GM18861 (cell line): ENCODE results near the gene GPR42.
"Not testable (repeated sequence)": the region's sequence is repeated elsewhere in the genome, so short reads cannot be mapped to it uniquely, and the experiment has no call there.

ENCODE experiments used
- ATAC-seq: cut with Tn5 transposase; IDR thresholded peaks from one replicate; pipeline ENCODE4 v1.9.1; 2021; ENCODE audit not compliant: unreplicated experiment

The GPR42 gene

DNA sequence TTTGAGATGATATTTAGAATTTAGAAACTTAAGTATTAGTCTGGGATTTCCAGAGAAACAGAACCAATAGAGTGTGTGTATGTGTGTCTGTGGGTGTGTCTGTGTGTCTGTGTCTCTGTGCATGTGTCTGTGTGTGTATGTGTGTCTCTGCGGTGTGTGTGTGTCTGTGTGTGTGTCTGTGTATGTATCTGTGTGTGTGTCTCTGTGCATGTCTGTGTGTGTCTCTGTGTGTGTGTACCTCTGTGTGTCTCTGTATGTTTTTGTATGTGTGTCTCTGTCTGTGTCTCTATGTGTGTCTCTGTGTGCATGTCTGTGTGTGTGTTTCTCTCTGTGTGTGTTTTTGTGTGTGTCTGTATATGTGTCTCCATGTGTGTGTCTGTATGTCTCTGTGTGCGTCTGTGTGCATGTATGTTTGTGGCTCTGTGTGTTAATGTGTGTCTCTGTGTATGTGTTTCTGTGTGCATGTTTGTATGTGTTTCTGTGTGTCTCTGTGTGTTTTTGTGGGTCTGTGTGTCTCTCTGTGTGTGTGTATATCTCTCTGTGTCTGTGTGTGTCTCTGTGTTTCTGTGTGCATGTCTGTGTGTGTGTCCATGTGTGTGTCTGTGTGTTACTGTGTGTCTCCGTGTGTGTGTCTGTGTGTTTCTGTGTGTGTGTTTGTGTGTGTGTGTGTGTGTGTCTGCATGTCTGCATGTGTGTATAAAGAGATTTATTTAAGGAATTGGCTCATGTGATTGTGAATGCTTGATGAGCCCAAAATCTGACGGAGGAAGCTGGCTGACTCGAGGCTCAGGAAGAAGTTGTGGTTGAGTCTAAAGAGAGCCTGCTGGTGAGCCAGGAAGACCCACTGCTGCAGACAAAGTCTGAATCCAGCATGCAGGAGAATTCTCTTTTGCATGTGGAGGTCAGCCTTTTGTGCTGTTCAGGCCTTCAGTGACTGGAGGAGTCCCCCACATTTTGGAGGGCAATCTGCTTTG, 22.2 kb downstream of the GPR42 start:
- no peak for ATAC-seq

DNA sequence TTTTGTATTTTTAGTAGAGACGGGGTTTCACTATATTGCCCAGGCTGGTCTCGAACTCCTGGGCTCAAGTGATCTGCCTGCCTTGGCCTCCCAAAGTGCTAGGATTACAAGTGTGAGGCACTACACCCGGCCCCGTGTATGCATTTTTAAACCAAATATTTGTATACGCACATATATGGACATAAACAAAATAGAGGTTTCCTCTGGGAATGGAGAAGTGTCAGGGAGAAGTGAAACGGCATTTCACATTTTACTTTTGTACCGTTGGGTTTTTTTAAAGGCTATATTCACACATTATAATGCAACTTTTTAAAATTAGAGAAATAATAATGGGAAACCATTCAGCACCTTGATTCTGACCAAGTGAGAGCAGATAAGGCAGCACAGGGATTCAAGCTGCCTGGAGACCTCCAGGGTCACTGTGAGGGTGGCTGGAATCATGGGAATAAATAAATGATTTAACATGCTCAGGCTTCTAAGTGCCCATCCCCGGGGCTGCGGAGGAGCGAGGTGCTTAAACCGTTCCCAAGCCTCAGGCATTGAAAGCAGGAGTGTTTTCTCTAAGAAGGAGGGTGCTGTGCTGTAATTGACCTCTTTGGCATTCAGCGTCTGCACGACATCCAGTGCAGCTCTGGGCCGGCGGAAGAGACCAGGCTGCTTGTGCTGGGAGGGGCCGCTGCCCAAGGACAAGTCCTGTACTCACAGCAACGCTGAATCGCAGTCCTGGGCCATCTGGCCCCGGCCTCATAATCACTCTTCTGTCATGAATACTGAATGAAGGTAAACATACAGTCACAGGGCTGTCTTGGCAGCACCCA, 24.7 kb downstream of the GPR42 start:
- no peak for ATAC-seq

DNA sequence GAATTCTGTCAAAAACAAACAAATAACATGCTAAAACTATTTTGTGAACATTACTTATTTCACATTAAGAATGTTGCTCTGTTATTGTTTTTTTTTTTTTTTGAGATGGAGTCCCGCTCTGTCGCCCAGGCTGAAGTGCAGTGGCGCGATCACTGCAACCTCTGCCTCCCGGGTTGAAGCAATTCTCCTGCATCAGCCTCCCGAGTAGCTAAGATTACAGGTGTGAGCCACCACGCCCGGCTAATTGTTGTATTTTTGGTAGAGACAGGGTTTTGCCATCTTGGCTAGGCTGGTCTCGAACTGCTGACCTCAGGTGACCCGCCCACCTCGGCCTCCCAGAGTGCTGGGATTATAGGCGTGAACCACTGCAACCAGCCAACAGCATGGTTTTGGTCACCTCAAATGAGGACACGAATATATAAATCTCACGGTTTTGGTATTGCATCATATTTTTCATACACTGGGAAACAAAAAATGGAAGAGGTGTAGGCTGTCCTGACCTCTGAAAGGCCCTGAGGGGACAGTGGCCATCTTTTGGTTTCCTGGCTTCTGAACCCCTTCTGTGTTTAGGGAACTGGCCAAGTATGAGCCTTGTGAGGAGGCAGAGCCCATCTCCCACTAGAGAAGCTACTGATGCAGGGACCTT, 25.5 kb downstream of the GPR42 start:
- no peak for ATAC-seq

DNA sequence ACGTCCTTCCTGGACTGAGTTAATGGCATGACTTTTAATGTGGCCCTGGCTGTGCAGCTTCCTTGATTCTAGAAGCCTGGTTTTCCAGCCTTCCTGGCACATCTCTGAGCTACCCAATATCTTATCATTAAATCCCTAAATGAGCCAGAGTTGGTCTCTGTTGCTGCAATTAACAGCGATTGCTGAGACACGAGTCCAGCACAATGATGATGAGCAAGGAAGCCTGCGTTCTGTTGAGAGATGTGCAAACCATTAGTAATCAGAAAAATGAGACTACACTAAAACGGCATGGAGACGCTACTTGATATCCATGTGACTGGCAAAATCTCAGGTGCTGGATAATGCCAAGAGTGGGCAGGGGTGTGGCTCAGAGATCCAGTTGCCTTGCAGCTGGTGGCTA, 26.2 kb downstream of the GPR42 start:
- no peak for ATAC-seq

DNA sequence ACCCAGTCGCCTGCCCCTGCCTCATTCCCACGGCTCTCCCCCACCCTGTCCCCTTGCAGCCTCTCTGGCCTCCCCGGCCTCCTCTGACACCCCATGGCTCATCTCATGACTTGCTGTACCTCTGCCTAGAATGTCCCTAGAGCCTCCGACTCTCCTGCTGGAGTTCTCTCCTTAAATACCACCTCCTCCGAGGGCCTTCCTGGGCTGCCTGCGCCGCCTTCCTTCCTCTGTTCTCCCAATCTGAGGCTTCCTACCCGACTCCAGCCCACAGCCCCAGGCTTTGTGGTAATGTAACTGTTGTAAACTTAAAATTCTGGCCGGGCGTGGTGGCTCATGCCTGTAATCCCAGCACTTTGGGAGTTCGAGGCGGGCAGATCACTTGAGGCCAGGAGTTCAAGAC, 27.7 kb downstream of the GPR42 start:
- ATAC-seq = no peak

DNA sequence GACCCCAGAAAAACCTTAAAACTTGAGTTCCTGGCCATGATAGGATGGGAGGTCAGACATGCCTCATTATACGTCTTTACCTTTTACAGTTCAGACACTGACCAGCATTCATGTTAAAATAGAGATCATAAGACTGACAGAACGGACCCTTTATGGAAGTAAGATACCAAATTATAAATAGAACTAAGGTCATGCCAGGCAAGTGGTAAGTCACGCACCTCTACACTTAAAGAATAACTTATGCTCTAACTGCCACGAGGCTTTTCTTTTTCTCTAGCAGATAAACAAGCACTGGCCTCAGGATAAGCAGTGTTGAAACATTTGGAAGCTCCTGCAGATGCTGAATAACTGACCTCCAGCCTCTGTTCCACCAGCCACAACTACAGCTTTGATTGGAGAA, 28.4 kb downstream of the GPR42 start:
- ATAC-seq = no peak

DNA sequence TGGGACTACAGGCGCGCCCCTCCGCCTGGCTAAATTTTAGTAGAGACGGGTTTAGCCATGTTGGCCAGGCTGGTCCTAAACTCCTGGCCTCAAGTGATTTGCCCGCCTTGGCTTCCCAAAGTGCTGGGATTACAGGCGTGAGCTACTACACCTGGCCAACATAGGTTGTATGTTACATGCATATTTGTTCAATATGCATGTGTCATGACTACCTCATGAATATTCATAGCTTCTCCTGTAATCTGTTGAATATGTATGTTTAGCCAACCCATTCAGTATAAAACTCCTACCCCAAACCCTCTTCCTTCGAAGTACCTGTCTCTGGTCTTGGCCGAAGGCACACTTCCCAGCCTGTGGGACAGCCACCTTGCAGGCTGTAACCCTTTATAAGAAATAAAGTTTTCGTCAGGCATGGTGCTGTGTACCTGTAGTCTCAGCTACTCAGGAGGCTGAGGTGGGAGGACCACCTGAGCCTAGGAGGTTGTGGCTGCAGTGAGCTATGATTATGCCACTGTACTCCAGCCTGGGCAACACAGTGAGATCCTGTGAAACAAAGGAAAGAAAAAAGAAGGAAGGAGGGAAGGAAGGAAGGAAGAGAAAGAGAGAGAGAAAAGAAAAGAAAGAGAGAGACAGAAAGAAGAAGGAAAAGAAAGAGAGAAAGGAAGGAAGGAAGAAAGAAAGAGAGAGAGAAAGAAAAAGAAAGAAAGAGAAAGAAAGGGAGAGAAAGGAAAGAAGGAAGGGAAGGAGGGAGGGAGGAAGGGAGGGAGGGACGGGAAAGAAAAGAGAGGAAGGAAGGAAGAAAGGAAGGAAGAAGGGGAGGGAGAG, 29.3 kb downstream of the GPR42 start:
- no peak for ATAC-seq

DNA sequence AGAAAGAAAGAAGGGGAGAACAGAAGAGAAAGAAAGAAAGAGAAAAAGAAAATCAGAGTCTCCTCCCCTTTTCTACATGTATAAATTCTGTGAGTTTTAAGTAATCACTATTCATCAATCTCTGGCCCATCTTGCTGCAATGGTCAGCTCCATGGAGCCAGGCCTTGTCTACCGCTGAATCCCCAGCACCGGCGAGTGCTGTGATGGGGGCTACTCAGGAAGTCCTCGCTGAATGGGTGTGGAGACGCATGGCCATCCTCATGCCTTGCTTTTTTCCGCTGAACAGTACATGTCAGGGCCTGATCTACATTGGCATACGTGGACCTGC, 29.9 kb downstream of the GPR42 start:
- no peak for ATAC-seq

DNA sequence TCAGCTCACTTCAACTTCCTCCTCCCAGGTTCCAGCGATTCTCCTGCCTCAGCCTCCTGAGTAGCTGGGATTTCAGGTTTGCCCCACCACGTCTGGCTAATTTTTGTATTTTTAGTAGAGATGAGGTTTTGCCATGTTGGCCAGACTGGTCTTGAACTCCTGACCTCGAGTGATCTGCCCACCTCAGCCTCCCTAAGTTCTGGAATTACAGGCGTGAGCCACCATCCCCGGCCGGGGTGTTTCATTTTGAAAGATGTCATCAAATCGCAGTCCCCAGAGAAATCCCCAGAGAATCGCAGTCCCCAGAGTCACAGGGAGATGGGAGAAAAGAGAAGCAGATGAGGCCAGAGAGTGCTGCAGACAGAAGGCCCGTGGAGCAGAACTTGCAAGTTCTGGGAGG, 30.5 kb downstream of the GPR42 start:
- not testable (repeated sequence) for ATAC-seq

DNA sequence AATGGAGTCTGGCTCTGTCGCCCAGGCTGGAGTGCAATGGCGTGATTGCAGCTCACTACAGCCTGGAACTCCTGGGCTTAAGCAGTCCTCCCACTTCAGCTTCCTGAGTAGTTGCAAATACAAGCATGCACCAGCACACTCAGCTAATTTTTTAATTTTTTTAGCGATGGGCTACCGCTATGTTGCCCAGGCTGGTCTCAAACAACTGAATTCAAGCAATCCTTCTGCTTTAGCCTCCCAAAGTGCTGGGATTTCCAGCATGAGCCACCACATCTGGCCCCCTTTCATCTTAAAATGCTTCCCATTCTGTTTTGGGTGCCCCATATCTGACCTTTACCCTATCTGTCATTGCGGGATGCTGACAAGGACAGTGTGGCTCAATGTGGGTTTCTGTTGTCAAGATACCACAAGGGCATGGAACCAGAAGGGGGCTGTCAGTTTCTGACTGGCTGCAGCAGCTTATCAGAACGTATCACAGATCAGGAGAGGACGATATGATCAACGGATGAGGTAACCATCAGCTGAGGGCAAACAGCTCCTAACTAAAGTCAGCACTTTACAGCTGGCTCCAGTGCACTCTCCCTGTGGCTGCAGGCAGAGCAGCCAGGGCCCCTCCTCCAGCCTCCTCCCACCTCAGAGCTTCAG, 32.4 kb downstream of the GPR42 start:
- no peak for ATAC-seq

DNA sequence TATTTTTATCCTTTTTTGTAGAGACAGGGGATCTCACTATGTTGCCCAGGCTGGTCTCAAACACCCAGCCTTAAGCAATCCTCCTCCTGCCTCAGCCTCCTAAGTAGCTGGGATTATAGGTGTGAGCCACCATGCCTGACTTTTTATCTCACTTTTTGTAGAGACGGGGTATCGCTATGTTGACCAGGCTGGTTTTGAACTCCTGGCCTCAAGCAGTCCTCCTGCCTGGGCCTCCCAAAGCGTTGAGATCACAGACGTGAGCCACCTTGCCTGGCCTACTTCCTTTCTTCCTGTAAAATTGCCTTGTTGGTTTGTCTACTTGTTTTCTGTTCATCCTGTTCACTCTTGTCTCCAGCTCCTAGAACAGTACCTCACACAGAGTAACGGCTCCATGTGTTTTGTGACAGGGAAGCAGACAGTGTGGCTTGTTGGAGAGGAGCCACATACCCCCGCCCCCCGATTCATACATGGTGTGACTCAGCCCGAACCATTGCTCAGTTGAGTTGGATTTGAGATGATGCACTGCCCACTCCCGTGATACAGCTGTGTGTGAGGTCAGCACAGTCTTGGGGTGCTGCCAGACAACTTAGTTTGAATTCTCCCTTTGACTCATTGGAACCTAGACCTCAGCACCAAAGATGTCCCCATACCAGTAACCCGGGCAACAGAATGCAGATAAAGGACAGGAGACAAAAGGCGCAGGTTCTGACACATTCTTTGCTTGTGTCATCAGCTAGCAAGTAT, 34.2 kb downstream of the GPR42 start:
- ATAC-seq = peak; percentile 68

DNA sequence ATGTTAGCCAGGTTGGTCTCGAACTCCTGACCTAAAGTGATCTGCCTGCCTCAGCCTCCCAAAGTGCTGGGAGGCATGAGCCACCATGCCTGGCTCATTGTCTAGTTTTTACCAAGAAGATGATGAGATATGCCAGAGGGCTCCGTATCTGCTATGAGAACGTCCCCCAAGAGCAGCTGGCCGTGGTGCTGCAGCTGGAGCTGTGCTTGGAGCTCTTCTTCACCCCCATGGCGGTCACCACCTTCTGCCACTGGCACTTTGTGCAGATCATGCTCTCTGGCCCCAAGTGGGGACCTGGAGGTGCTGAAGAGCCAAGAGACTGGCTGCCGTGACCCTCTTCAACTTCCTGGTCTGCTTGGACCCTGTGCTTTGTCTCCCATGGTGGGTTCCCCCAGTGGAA, 36.8 kb downstream of the GPR42 start:
- ATAC-seq = no peak

DNA sequence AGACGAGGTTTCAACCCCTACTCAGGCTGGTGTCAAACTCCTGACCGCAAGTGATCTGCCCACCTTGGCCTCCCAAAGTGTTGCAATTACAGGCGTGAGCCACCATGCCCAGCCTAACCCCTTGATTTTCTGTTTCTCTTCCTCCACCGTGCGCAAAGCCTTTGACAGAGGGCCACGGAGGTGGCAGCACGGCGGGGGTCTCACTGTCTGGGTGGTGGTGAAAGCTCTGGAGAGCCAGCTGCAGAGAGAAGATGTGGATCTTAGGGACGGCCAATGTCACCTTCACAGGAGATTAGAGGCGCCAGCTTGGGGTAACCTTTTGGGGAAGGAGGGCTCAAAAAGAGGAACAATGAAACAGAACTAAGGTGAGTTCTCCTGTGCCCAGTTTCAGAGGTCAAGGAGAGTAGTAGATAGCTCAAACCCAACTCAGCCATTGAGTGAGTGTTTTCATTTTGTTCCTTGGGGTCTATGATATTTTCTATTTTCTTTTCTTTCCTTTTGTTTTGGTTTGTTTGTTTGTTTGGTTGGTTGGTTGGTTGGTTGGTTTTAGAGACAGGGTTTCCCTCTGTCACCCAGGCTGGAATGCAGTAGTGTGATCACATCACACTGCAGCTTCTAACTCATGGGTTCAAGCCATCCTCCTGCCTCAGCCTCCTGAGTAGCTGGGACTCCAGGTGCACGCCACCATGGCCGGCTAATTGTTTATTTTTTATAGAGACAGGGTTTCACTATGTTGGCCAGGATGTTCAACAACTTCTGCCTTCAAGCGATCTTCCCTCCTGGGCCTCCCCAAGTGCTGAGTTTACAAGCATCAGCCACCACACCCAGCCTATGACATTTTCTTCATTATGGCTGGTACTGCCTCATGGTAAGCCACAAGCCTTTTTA, 37.7 kb downstream of the GPR42 start:
- peak; percentile 62 for ATAC-seq

DNA sequence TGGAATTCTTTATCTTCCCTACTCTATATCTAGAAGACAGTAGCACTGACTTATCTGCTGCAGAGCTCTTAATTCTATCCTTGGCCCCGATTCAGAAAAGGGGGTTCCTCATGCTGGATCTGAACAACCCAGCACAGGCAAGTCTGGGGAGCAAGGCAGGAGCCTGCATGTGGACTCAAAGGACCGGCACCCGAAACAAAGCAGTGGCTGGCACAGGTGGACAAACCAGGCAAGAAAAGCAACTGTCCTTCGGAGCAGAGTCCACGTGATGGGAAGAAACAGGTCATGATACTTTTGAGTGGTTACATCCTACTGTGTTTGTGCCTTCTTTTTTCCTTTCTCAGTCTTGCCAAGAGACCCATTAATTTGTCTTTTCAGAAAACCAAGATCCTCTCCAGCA, 38.3 kb downstream of the GPR42 start:
- no peak for ATAC-seq

DNA sequence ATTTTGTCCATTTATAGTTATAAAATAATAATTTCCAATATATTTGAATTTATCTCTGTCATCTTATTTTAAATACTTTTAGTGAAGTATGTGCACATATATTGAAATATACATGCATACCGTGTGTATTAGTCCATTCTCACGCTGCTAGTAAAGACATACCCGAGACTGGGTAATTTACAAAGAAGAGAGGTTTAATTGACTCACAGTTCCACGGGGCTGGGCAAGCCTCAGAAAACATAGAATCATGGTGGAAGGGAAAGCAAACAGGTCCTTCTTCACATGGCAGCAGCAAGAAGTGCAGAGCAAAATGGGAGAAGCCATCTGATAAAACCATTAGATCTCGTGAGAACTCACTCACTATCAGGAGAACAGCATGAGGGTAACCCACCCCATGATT, 39.6 kb downstream of the GPR42 start:
- ATAC-seq = no peak

DNA sequence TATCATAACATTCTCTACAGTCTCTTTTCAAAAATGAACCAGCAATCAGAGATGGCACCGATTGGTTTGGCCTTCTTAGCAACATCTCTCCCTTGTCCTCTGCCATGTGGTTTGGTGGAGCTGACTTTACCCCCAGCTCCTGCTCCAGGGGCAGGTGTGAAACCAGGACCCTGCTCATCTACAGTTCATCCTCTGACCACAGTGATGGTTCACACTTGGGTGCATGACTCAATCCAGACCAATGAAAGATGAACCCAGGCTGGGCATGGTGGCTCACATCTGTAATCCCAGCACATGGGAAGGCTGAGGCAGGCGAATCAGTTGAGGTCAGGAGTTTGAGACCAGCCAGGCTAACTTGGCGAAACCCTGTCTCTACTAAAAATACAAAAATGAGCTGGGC, 43.6 kb downstream of the GPR42 start:
- ATAC-seq = no peak

DNA sequence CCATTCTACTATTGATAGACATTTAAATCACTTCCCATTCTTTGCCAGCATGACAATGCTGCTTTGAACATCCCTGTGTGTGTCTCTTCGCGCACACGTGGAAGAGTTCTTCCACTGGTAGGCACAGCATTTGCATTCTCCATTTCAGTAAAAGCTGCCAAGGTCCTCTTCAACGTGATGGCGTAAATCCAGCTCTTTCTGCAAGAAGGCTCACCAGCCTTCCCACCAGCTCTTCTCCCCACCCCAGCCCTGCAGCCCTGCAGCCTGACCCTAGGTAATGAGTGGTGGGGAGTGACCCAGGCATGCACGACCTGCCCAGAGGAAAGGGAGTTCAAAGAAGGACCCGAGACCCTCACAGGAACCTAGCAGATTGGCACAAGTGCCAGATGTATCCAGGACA, 45.5 kb downstream of the GPR42 start:
- no peak for ATAC-seq

DNA sequence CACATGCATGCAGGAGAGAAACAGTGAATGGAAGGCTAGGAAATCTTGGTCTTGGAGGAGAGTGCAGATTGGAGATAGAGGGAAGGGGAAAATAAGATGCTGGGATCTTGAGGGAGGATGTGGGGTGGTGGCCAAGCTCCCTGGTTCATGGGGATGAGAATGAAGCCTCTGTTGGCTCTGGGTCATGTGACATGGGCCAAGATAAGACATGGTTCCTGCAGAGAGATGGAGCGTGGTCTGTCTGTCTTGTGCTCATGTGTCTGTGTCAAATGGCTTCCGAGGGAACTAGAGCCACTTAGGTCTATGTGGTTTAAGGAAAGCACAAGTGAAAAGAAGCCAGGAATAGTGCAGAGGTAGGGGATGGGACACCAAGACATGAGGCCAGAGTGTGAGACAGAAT, 46.4 kb downstream of the GPR42 start:
- ATAC-seq = no peak
